H1 (cell line): Measurements from ENCODE around the gene BCAS3. TPM values are rescaled to one million over a fixed set of nuclear protein-coding genes. Genes with fewer than 3 reads are reported as not detected.

ENCODE experiments used
- CTCF ChIA-PET: fragments of 300-600 bp; sonication (Branson Sonifier 250); formaldehyde crosslinking; loops from one replicate; lab custom pipeline; 2021; ENCODE audit not compliant: partially characterized antibody; lab: Charles Lee
- POLR2A ChIA-PET: fragments of 300-600 bp; sonication (Branson Sonifier 250); formaldehyde crosslinking; loops from one replicate; lab custom pipeline; 2021; ENCODE audit warnings: inconsistent platforms; ENCODE audit not compliant: partially characterized antibody; lab: Charles Lee
- DNase-seq, 2 experiments: peaks; one replicate each; pipeline versions ENCODE4 v3.0.0 to v3.0.0-alpha.2; 2010 to 2022; ENCODE audit warnings: low spot score in 2 of 2, low read depth in 1 of 2, mixed read lengths in 1 of 2
- FAIRE-seq: peaks from 2 replicates; lab custom pipeline; 2011; peaks lifted over from hg19 to GRCh38; lab: Jason Lieb, UNC
- H2AFZ ChIP-seq: 2 replicates; pipeline ENCODE4 v1.8.1; 2012; ENCODE audit warnings: low read length, inconsistent platforms
- H2AK5ac ChIP-seq: 2 replicates; pipeline ENCODE4 v1.6.1; 2013; ENCODE audit warnings: low read depth, low read length
- H2BK120ac ChIP-seq: replicated peaks from 2 replicates; pipeline ENCODE3; 2013; ENCODE audit warnings: low read depth, low read length, inconsistent platforms
- H2BK12ac ChIP-seq: 2 replicates; pipeline ENCODE4 v1.6.1; 2013; ENCODE audit warnings: low read depth, low read length
- H2BK15ac ChIP-seq: 2 replicates; pipeline ENCODE4 v1.6.1; 2013; ENCODE audit warnings: low read length
- H2BK20ac ChIP-seq: 2 replicates; pipeline ENCODE4 v1.6.1; 2013; ENCODE audit warnings: low read length
- H2BK5ac ChIP-seq: 2 replicates; pipeline ENCODE4 v1.6.1; 2013; ENCODE audit warnings: low read depth, low read length
- H3K14ac ChIP-seq: 2 replicates; pipeline ENCODE4 v1.6.1; 2013; ENCODE audit warnings: inconsistent platforms; ENCODE audit not compliant: insufficient read length
- H3K18ac ChIP-seq: 2 replicates; pipeline ENCODE4 v1.6.1; 2013; ENCODE audit warnings: low read length; ENCODE audit errors: extremely low read depth
- H3K23ac ChIP-seq: 2 replicates; pipeline ENCODE4 v1.6.1; 2013; ENCODE audit warnings: inconsistent platforms; ENCODE audit not compliant: insufficient read length
- H3K23me2 ChIP-seq: 2 replicates; pipeline ENCODE4 v1.6.1; 2013; ENCODE audit warnings: low read depth, low read length
- H3K27ac ChIP-seq: 2 replicates; pipeline ENCODE4 v1.6.1; 2011; ENCODE audit warnings: low read depth, low read length, inconsistent platforms
- H3K27me3 ChIP-seq, 4 experiments: replicated peaks in 1 of 4; 1 replicate in 1 of 4; 2 replicates in 3 of 4; pipeline versions ENCODE4 v1.6.1 to v1.8.1; 2011 to 2013; ENCODE audit warnings: low read length in 3 of 4, mild to moderate bottlenecking in 3 of 4, inconsistent platforms in 2 of 4, mixed read lengths in 2 of 4, moderate library complexity in 1 of 4; ENCODE audit not compliant: control insufficient read depth in 3 of 4, insufficient read depth in 3 of 4; ENCODE audit errors: extremely low read depth in 1 of 4
- H3K36me3 ChIP-seq, 4 experiments: 2 replicates each; pipeline versions ENCODE4 v1.6.1 to v1.8.1; 2011 to 2013; ENCODE audit warnings: mild to moderate bottlenecking in 4 of 4, low read length in 3 of 4, moderate library complexity in 2 of 4, control low read depth in 1 of 4, inconsistent platforms in 1 of 4; ENCODE audit not compliant: insufficient read depth in 4 of 4, control insufficient read depth in 2 of 4
- H3K4ac ChIP-seq: replicated peaks from 2 replicates; pipeline ENCODE3; 2013; ENCODE audit warnings: low read length, low read depth, mixed read lengths, inconsistent platforms; ENCODE audit not compliant: insufficient read length
- H3K4me1 ChIP-seq, 4 experiments: replicated peaks in 1 of 4; 1 replicate in 1 of 4; 2 replicates in 3 of 4; pipeline versions ENCODE4 v1.6.1 to v1.8.1; 2011 to 2013; ENCODE audit warnings: low read length in 3 of 4, inconsistent platforms in 2 of 4, mixed read lengths in 1 of 4; ENCODE audit not compliant: insufficient read depth in 4 of 4, control insufficient read depth in 3 of 4
- H3K4me2 ChIP-seq, 2 experiments: 2 replicates each; pipeline versions ENCODE4 v1.6.1 to v1.8.1; 2011 to 2013; ENCODE audit warnings: low read depth in 2 of 2, low read length in 2 of 2, control low read depth in 1 of 2, inconsistent platforms in 1 of 2, mild to moderate bottlenecking in 1 of 2; ENCODE audit not compliant: insufficient read depth in 1 of 2
- H3K4me3 ChIP-seq, 4 experiments: fragments of 200-600, 300-600 bp in 1 of 4; sonication (generic), shearing (Covaris generic), sonication (Bioruptor Twin) in 1 of 4; 2 replicates each; pipeline versions ENCODE4 v1.5.1 to v1.8.1; 2011 to 2016; ENCODE audit warnings: low read length in 4 of 4, low read depth in 3 of 4, control low read depth in 2 of 4, inconsistent platforms in 2 of 4, mild to moderate bottlenecking in 2 of 4, mixed read lengths in 1 of 4, moderate library complexity in 1 of 4; ENCODE audit not compliant: insufficient read depth in 2 of 4; ENCODE audit errors: extremely low read depth in 1 of 4
- H3K56ac ChIP-seq: replicated peaks from 2 replicates; pipeline ENCODE3; 2013; ENCODE audit warnings: low read depth, mild to moderate bottlenecking, mixed read lengths, low read length, inconsistent platforms; ENCODE audit not compliant: insufficient read length
- H3K79me1 ChIP-seq: 2 replicates; pipeline ENCODE4 v1.6.1; 2013; ENCODE audit warnings: low read depth, low read length, control low read depth
- H3K79me2 ChIP-seq, 2 experiments: 2 replicates each; pipeline versions ENCODE4 v1.6.1 to v1.8.1; 2012 to 2013; ENCODE audit warnings: low read length in 2 of 2, mild to moderate bottlenecking in 2 of 2, inconsistent platforms in 1 of 2; ENCODE audit not compliant: insufficient read depth in 2 of 2, control insufficient read depth in 1 of 2
- H3K9ac ChIP-seq, 4 experiments: replicated peaks in 1 of 4; 1 replicate in 1 of 4; 2 replicates in 3 of 4; pipeline versions ENCODE4 v1.6.1 to v1.8.1; 2011 to 2013; ENCODE audit warnings: low read depth in 3 of 4, low read length in 3 of 4, control low read depth in 2 of 4, mild to moderate bottlenecking in 2 of 4, moderate library complexity in 2 of 4, inconsistent platforms in 1 of 4; ENCODE audit errors: extremely low read depth in 1 of 4
- H3K9me3 ChIP-seq, 2 experiments: 2 replicates each; pipeline versions ENCODE4 v1.6.1 to v1.8.1; 2012 to 2013; ENCODE audit warnings: mild to moderate bottlenecking in 2 of 2, moderate library complexity in 2 of 2, control low read depth in 1 of 2, inconsistent platforms in 1 of 2, low read depth in 1 of 2, low read length in 1 of 2, mixed read lengths in 1 of 2; ENCODE audit not compliant: insufficient read depth in 2 of 2
- H4K20me1 ChIP-seq, 2 experiments: replicated peaks in 1 of 2; 2 replicates each; pipeline versions ENCODE3 to v1.8.1; 2011 to 2013; ENCODE audit warnings: inconsistent platforms in 2 of 2, low read length in 2 of 2, mild to moderate bottlenecking in 1 of 2; ENCODE audit not compliant: insufficient read depth in 2 of 2, control insufficient read depth in 1 of 2
- H4K5ac ChIP-seq: 2 replicates; pipeline ENCODE4 v1.6.1; 2013; ENCODE audit warnings: low read length, low read depth, mixed read lengths, inconsistent platforms; ENCODE audit not compliant: insufficient read length
- H4K8ac ChIP-seq: 2 replicates; pipeline ENCODE4 v1.8.0; 2013; ENCODE audit warnings: mild to moderate bottlenecking, moderate library complexity, low read length, inconsistent platforms; ENCODE audit not compliant: insufficient read depth; ENCODE audit errors: extremely low read depth
- H4K91ac ChIP-seq: replicated peaks from 2 replicates; pipeline ENCODE3; 2013; ENCODE audit warnings: low read length, mixed read lengths, inconsistent platforms; ENCODE audit not compliant: insufficient read length
- ATF2 ChIP-seq: IDR thresholded peaks from 2 replicates; pipeline ENCODE4 v1.6.1; 2012; ENCODE audit warnings: low read length, inconsistent platforms
- BRCA1 ChIP-seq: IDR thresholded peaks from 2 replicates; pipeline ENCODE4 v1.6.1; 2012; ENCODE audit warnings: low read depth, low read length, improper control_type of control experiment
- HDAC2 ChIP-seq, 2 experiments: fragments of 300-600 bp in 1 of 2; sonication (generic) in 1 of 2; IDR thresholded peaks; 2 replicates each; pipeline ENCODE4 v1.6.1; 2011 to 2012; ENCODE audit warnings: low read depth in 2 of 2, low read length in 2 of 2, mild to moderate bottlenecking in 2 of 2, moderate library complexity in 2 of 2, borderline replicate concordance in 1 of 2, inconsistent platforms in 1 of 2
- JUND ChIP-seq: IDR thresholded peaks from 2 replicates; pipeline ENCODE4 v1.6.1; 2011; ENCODE audit warnings: mild to moderate bottlenecking, improper control_type of control experiment, low read length
- PHF8 ChIP-seq: fragments of 200-600 bp; sonication (generic); conservative IDR thresholded peaks from 2 replicates; pipeline ENCODE4 v1.7.1; 2012; ENCODE audit warnings: low read depth, mild to moderate bottlenecking, inconsistent platforms, low read length, moderate library complexity
- RAD21 ChIP-seq, 2 experiments: IDR thresholded peaks in 1 of 2; conservative IDR thresholded peaks in 1 of 2; 2 replicates each; pipeline ENCODE4 v1.6.1; 2011; ENCODE audit warnings: low read depth in 2 of 2, low read length in 2 of 2, improper control_type of control experiment in 1 of 2, inconsistent platforms in 1 of 2, mild to moderate bottlenecking in 1 of 2, moderate library complexity in 1 of 2
- RFX5 ChIP-seq: IDR thresholded peaks from 2 replicates; pipeline ENCODE4 v1.6.1; 2011; ENCODE audit warnings: low read depth, low read length, improper control_type of control experiment, borderline replicate concordance
- SIRT6 ChIP-seq: IDR thresholded peaks from one replicate; pipeline ENCODE4 v1.7.1; 2012; ENCODE audit warnings: low read length, inconsistent platforms
- SP4 ChIP-seq: IDR thresholded peaks from 2 replicates; pipeline ENCODE4 v1.6.1; 2012; ENCODE audit warnings: low read length, inconsistent platforms
- SUZ12 ChIP-seq: fragments of 200-600 bp; sonication (generic); IDR thresholded peaks from 2 replicates; pipeline ENCODE4 v1.6.1; 2012; ENCODE audit warnings: mild to moderate bottlenecking, inconsistent platforms, low read length, moderate library complexity, mixed read lengths
- WGBS, 2 experiments: shearing (Covaris generic) in 1 of 2; methylation state at CpG; one replicate each; pipeline versions ENCODE4 v1.1.6 to v1.1.7; 2013 to 2015; ENCODE audit warnings: low lambda C conversion rate in 2 of 2, mixed read lengths in 2 of 2, inconsistent platforms in 1 of 2, low coverage in 1 of 2, missing lambda C conversion rate in 1 of 2; ENCODE audit not compliant: insufficient replicate concordance in 2 of 2, insufficient coverage in 1 of 2, insufficient read length in 1 of 2; ENCODE audit errors: extremely low coverage in 1 of 2, missing lambda C conversion rate in 1 of 2; 5-methylcytosine and 5-hydroxymethylcytosine counted together
- polyA plus RNA-seq, 7 experiments: library from polyadenylated mRNA; depleted of rRNA in 3 of 7; stranded (reverse) in 5 of 7; unstranded in 2 of 7; fragments of >200 nt in 5 of 7; fragments of 200-250 nt in 2 of 7; gene quantifications; 1 replicate in 5 of 7; 2 replicates in 1 of 7; 4 replicates in 1 of 7; pipeline versions ENCODE4 v1.2.1 to v1.2.3, GENCODE V29; 2011 to 2013; ENCODE audit warnings: missing spikeins in 2 of 7, mixed read lengths in 2 of 7
- total RNA-seq: library from RNA; stranded (reverse); fragmentation: NEBNext Ultra II Directional; extraction: Animal tissue kit (Norgen Biotek cat#: 25700); gene quantifications from 2 replicates; pipeline ENCODE4 v1.2.1, GENCODE V29; 2021

BCAS3 gene
- total and polyA plus RNA-seq, 2 of the 8 experiments (the other 6 are each of a cell fraction or from before 2014, with no cell fraction given), result 9.9 to 13.3 TPM

DNA sequence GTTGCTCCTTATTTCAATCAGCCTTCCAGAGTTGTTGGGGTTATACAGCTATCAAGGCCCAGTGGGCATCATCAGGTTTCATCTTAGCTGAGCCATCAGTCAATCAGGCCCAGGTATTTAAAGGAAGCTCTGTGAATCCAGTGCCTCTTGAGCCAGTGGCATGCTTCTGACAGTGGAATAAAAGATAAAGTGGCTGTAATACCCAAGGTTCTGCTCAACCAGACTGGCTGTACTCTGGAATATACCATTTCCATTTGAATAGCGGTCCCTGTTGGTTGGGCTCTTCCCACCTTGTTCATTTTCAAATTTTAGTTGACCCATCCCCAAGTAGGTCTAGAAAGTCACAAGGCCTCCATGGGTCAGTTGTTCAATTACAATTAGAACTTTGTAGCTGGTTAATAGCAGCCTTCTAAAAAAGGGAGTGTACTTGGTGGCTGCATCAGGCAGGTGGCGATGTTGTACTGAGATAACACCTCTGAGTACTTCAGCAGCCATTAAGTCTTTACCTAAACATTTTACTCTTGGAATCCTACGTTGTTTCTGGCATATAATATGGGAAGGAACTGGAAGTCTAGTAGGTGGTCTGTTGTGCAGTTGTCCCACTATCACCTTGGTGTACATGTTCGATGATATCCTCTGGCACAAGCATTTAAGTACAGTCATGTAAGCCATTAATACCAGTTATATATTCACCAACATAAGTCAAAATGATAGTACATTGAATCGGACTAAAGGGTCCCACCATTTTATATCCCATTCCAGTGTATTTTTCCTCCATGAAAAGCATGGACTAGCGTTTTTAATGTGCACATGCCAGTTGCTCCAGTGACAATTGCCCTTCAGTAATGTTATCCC lies 294.1 kb downstream of the BCAS3 start:
- no peaks in the 10 kb centered on the region for H3K79me2 ChIP-seq
- no peak overlapping the region for H3K18ac ChIP-seq
- H3K9ac ChIP-seq, result no peak overlapping the region
- ChIA-PET CTCF (interaction anchor here (0.5 to 3.0 kb wide), 60 partner anchors 10 to 490 kb away, joined by 3 to 22 read pairs (median 3); partner anchors contain the start of gene TBX2), POLR2A (no interaction called here)
- H2AFZ ChIP-seq, result no peak overlapping the region
- H3K9me3 ChIP-seq, result peaks cover 0 to under 1% of the 10 kb centered on the region in 2 experiments; a peak in 1 of 4 replicates
- no peak overlapping the region for H3K4me2 ChIP-seq
- H3K27me3 ChIP-seq, result no peaks in the 10 kb centered on the region
- no peak overlapping the region for H4K5ac ChIP-seq
- H4K91ac ChIP-seq, result no peak overlapping the region
- H2AK5ac ChIP-seq, result no peak overlapping the region
- H3K23me2 ChIP-seq, result no peaks in the 10 kb centered on the region
- no peaks in the 10 kb centered on the region for H4K20me1 ChIP-seq
- H3K4me1 ChIP-seq, result no peaks in the 10 kb centered on the region; a peak in 1 of 7 replicates
- H2BK5ac ChIP-seq, result no peak overlapping the region
- H4K8ac ChIP-seq, result no peak overlapping the region
- H3K27ac ChIP-seq, result no peak overlapping the region
- no peaks in the 10 kb centered on the region for H3K36me3 ChIP-seq
- no peak overlapping the region for H3K4ac ChIP-seq
- no peak overlapping the region for H2BK20ac ChIP-seq
- DNase-seq (peak; percentile 5 to 49), FAIRE-seq (peak; percentile 82)
- H2BK15ac ChIP-seq, result no peak overlapping the region
- no peak overlapping the region for H3K56ac ChIP-seq
- no peak overlapping the region for H3K4me3 ChIP-seq
- H3K79me1 ChIP-seq, result 0 out of 2 replicates have a peak, but pooled peaks cover 2% of the 10 kb centered on the region
- no peak overlapping the region for H3K23ac ChIP-seq
- H2BK120ac ChIP-seq, result no peak overlapping the region
- no peak overlapping the region for H3K14ac ChIP-seq
- H2BK12ac ChIP-seq, result no peak overlapping the region
- 45% methylated on average over 6 of the region's 6 CpGs; no CpG with 5 or more reads in 1 of the 2 experiments for WGBS, 2 experiments
- peak; percentile 86 to 87 for TF ChIP-seq RAD21 (IDR thresholded peaks at IDR 0.05 in 1 of 2, conservative IDR thresholded peaks at IDR 0.05 in 1 of 2; ENCODE audit: low read depth in 2 of 2, low read length in 2 of 2)
- TF ChIP-seq BRCA1, result no peak
- no peak for TF ChIP-seq JUND
- no peak for TF ChIP-seq SP4
- TF ChIP-seq PHF8, result no peak
- TF ChIP-seq RFX5, result no peak
- TF ChIP-seq SUZ12, result no peak
- TF ChIP-seq HDAC2 (IDR thresholded peaks at IDR 0.05; ENCODE audit: borderline replicate concordance in 1 of 2, low read depth in 2 of 2, low read length in 2 of 2), result no peak
- TF ChIP-seq SIRT6, result no peak
- TF ChIP-seq ATF2, result no peak
